GM10266 (cell line): ENCODE measurements around the gene RYK.

Experiments used
- DNase-seq: peaks from one replicate; pipeline ENCODE4 v3.0.0; 2012; ENCODE audit errors: extremely low spot score
- CTCF ChIP-seq: IDR thresholded peaks from 2 replicates; pipeline ENCODE4 v1.5.1; 2012; ENCODE audit warnings: mild to moderate bottlenecking, low read depth; ENCODE audit not compliant: control insufficient read depth, insufficient read depth; ENCODE audit errors: missing control alignments

The RYK gene

GRCh38 chr3:134294302-134295280 lies 43.9 kb upstream of the RYK start:
- peak; percentile 65 for DNase-seq
- TF ChIP-seq CTCF, result no peak

GRCh38 chr3:134291319-134292254 lies 40.9 kb upstream of the RYK start:
- no peak for DNase-seq
- no peak for TF ChIP-seq CTCF

GRCh38 chr3:134287512-134287911 lies 36.9 kb upstream of the RYK start:
- no peak for DNase-seq
- TF ChIP-seq CTCF, result no peak

GRCh38 chr3:134284438-134284837 lies 33.8 kb upstream of the RYK start:
- no peak for TF ChIP-seq CTCF
- no peak for DNase-seq

GRCh38 chr3:134282659-134283047 lies 32.0 kb upstream of the RYK start:
- TF ChIP-seq CTCF, result no peak
- no peak for DNase-seq

- TF ChIP-seq CTCF, result no peak
- DNase-seq, result no peak
Observed at GRCh38 chr3:134281912-134282658, 31.4 kb upstream of the RYK start.
